HG02938 (cell line): ENCODE results near the gene TCP11.
"Not testable (repeated sequence)": the region's sequence is repeated elsewhere in the genome, so short reads cannot be mapped to it uniquely, and the experiment has no call there.

ENCODE experiments used
- ATAC-seq: cut with Tn5 transposase; IDR thresholded peaks from one replicate; pipeline ENCODE4 v1.9.1; 2021; ENCODE audit warnings: mild to moderate bottlenecking, moderate library complexity; ENCODE audit not compliant: unreplicated experiment

The TCP11 gene

GRCh38 chr6:35148167-35148741, 7.1 kb upstream of the TCP11 start:
- no peak for ATAC-seq

DNA sequence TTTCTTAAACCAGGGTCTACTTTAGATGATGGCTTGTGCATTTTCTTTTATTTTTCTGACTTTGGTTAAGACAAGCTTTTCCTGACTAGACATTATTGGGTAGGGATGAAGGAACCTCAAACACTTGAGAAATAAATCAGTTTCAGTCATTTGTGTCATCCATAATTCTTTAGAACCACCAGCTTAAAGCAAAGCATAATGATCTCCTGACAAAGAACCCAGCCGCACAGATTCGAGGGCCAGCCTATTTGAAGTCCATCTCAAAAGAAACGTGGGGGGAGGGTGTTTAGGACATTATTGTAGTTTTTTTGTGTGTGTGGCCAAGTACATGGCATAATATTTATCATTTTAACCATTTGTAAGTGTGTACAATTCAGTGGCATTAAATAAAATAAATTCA, 6.3 kb upstream of the TCP11 start:
- no peak for ATAC-seq

DNA sequence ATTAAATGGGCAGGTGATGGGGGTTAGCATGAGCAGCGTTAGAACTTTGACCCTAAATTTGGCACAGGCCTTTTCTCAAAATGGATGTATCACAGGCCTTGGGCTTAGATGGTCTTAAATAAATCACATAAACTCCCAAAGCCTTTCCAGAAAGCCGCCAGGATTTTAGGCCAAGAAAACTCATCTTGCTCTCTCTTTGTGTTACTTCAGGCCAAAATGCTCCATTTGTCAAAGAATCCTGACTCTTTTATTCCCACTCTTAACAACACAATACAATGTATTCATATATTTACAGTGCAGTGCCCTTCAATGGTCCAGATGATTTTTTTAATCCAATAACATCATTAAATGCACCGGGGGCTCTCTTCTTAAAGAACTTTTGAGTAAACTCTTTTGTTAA, 5.9 kb upstream of the TCP11 start:
- no peak for ATAC-seq

DNA sequence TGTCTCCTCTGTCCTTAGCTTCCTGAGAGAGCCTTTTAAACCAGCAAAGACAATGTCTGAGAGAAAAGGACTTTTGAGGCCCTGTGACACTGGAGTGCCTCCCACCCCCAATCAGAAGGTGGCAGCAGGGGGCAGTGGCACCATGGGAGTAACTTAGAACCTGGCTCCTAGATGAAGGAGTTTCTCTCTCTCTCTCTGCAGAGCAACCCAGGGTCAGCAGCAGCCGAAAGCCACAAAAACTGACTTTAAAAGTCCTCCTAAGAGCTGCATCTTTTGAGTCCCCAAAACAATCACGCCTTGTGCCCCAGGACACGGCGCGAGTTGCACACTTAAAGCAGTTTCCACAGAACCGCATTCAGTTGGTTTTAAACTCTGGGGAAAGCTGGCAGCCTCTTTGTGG, 5.3 kb upstream of the TCP11 start:
- no peak for ATAC-seq

DNA sequence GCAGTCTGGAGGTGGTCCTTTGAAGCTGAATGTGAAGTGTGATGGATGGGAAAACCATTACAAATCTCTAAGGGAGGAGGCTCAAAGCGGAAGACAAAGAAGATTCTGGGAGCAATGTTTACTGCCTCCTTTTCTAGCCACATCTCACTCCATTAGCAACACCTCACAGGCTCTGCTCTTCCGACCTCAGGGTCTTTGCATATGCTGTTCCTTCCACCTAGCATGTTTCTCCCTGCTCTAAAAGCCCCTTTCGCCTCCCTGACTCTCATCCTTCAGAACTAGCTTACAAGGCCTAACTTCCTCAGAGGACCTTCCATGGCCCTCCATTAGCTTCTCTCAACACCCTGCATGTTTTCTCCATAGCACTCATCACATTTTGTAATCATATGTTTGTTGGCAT, 4.6 kb upstream of the TCP11 start:
- ATAC-seq, result no peak

GRCh38 chr6:35142588-35143569, 1.7 kb upstream of the TCP11 start:
- ATAC-seq, result no peak

DNA sequence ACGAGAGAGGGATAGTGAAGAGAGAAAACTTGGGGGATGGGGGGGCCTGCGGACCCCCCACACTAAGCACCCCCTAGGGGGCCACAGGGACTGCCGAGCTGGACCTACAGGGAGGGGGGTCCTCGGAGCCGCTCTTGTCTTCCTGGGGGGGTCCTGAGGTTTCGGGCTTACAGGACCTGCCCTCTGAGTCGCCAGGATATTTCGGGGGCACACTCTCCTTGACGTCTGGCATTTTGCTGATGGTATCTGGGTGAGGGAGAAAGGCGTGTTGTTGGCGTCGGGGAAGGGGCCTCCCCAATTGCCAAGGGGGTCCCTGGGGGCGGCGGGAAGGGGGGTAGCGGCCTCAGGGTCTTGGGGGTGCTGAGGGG, 516 bp downstream of the TCP11 start:
- no peak for ATAC-seq

- no peak for ATAC-seq
Observed at GRCh38 chr6:35139924-35140638, 1.1 kb downstream of the TCP11 start.

- no peak for ATAC-seq
Observed at GRCh38 chr6:35139470-35139869, 1.7 kb downstream of the TCP11 start.

DNA sequence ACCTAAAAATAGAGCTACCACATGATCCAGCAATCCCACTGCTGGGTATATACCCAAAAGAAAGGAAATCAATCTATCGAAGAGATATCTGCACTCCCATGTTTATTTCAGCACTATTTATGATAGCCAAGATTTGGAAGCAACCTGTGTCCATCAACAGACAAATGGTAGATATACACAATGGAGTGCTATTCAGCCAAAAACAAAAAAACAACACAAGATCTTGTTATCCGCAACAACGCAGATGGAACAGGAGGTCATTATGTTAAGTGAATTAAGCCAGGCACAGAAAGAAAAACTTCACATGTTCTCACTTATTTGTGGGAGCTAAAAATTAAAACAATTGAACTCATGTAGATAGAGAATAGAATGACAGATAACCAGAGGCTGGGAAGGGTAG, 2.9 kb downstream of the TCP11 start:
- not testable (repeated sequence) for ATAC-seq

DNA sequence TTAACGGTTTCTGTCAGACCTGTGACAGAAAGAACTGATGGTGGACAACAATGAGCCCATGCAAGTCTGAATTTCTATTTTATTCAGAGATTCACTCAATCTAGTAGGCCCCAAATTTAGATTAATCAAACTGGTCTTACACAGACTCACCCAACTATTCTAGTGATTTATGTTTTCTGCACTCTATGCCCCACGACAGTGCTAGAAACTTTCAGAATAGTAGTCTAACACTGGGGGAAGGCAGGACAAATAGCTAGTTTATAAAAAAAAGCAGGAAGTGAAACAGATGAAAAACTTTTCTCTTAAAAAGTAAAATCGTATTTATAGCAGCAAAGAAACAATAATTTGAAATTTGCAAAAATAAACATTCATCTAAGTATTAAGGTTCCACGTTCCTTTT, 5.0 kb downstream of the TCP11 start:
- no peak for ATAC-seq

DNA sequence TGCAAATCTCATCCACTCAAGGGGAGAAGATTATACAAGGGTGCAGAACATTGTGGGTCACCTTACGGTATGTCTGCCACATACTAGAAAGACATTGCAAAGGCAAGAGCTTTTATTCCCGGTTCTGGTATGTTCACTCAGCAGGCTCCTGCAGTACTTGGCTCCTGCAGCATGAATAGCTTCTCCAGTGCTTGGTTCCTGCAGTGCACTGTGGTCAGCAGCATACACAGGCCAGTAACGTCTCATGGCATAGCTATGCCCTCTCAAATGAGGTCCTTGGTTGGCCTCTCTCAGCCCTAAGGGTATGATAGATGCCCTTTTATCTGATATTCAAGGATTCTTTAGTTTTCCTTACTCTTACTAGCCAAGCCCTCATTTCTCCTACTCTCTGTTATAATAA, 12.6 kb downstream of the TCP11 start:
- ATAC-seq, result no peak

DNA sequence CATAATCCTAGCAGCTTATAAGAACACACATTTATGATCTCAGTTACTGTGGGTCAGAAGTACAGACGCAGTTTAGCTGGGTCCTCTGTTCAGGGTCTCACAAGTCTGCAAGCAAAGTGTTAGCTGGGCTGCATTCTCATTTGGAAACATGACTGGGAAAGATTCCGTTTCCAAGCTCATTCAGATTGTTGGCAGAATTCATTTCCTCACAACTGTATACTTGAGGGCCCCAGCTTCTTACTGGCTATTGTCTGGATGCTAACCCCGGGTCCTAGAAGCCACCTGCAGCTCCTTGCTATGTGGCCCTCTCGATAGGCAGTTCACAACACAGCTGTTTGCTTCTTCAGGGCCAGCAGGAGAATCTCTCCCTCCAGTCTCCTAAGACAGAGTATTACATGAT, 13.1 kb downstream of the TCP11 start:
- ATAC-seq, result no peak

DNA sequence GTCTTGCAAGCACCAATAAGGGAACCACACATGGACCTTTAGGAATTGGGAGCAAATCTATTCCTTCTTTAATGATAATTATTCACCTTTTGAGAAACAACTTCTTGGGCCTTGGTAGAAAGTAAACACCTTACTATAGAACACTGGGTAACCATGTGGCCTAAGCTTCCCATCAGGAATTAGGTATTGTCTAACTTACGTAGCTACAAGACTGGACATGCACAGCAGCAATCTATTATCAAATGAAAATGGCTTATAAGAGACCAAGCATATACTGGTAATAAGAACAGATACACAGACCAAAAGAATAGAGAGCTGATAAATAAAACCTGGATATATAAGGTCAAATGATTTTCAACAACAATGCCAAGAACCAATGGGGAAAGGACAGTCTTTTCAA, 16.8 kb downstream of the TCP11 start:
- ATAC-seq, result no peak

DNA sequence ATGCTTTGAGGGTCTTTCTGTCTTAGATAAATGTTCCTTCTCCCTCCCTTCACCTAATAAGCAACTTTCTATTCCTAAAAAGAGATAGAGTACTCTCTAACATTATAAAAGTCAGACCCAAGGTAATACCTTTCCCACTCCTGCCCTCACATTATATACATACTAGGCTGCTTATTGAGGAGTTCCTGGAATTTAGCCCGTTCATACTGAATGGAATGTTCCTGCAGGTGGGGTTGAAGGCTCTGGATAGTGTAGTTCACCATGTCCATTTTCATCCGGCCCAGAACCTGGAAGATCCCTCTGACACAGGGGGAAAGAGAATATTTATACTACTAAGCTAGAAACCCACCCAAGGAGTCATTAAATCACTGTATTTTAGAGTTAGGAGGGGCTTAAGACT, 20.4 kb downstream of the TCP11 start:
- no peak for ATAC-seq

GRCh38 chr6:35108309-35108885, 32.7 kb downstream of the TCP11 start:
- no peak for ATAC-seq

- ATAC-seq, result not testable (repeated sequence)
Observed at GRCh38 chr6:35107761-35108160, 33.4 kb downstream of the TCP11 start.

GRCh38 chr6:35107208-35107607, 33.9 kb downstream of the TCP11 start:
- not testable (repeated sequence) for ATAC-seq

DNA sequence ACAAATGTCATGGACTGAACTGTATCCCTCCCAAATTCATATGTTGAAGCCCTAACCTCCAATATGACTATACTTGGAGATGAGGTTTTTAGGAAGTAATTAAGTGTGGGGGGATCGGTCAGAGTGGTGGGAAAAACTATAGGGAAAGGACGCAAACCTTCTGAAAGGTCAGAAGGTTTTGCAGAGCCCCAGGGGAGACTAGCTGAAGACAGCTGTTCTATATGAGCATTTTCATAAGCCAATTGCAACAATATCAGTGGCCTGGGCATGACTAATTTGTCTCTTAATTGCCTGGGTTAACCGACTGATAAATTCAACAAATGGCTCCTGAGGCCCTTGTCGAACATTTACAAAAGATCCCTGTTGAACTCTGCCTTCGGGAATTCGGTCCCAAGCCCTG, 35.1 kb downstream of the TCP11 start:
- ATAC-seq, result not testable (repeated sequence)

DNA sequence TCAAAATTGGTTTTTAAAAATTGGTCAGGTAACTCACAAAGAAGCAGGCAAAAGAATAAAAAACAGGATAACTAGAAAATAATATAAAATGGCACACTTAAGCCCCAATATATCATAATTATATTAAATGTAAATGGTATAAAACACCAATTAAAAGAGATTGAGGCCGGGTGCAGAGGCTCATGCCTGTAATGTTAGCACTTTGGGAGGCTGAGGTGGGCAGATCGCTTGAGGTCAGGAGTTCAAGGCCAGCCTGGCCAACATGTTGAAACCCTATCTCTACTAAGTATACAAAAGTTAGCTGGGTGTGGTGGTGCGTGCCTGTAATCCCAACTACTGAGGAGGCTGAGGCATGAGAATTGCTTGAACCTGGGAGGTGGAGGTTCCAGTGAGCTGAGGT, 36.1 kb downstream of the TCP11 start:
- ATAC-seq, result no peak

DNA sequence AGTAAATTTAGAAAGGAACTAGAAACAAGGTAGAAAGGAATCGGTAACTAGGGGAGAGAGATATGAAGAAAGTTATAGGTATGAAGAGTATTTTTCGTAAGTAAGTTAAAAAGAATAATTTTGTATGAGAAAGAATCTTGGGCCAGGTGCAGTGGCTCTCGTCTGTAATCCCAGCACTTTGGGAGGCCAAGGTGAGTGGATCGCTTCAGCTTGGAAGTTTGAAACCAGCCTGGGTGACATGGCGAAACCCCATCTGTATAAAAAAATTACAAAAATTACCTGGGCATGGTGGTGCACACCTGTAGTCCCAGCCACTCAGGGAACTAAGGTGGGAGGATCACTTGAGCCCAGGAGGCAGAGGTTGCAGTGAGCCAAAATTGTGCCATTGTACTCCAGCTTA, 42.0 kb downstream of the TCP11 start:
- ATAC-seq, result no peak
